ENCODE measurements around the gene PHF10.
"Not testable (repeated sequence)": the region's sequence is repeated elsewhere in the genome, so short reads cannot be mapped to it uniquely, and the experiment has no call there.

The PHF10 gene

DNA sequence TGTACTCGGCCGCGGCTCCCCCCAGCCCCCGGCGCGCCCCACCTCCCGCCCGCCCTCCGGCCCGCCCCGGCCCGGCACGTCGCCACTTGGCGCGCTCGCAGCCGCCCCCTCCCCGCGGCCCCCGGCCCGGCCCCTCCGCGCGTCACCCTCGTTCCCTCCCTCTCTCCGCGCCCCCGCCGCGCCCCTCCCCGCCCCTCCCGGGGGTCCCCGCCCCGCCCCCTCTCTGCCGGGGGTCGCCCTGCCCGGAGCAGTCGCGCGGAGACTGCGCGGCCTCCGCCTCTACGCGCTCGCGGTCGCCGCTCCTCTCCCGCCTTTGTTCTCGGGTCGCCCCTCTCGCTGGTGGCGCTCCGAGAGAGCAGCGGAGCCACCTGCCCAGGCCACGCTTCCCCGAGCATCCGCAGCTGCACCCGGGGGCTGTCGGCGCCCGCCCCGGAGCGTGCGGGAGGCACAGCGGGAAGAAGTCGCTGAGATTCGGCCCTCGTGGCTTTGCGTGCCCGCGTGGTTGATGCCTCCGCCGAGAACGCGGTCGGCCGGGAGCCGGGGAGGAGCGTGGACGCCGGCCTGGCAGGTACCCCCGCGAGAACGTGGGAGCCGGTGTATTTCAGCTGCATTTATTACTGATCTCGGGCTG is at the start of gene PHF10:
PHF10 (minus strand) TSS at position 7 of the 631 bp plus-strand sequence. CDS start 569 bp downstream, outside the sequence.
- DNase-seq = peak; percentile 72

DNA sequence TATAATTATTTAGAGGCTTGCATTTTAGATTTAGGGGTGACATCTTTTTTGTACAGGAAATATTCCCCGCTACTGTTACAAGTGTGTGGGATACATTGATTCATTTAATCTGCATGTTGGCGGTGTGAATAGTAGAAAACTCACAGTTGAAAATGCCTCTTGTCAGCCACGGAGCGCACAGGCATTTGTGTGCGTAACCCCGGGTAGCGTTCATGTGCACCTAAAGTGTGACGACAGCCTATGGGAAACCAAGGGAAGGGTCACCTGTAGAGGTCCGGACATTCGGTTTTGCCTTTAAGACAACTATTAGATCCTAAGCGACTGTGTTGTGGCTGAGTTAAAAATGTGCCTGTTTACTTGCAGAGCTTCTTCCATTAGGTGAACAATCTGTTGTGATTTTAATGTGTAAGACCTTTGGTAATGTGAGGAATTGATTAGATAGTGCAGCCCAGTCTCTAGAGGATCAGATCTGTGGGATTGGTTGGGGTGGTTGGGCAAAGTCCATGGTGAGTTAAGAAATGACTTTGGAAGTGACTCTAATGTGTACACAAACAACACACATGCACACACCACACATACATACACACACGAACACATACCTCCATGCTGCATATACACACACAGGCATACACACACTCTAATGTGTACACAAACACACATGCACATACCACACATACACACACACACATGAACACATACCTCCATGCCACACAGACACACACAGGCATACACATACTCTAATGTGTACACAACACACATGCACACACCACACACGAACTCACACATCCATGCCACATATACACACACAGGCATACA is 42.8 kb upstream of the PHF10 start:
- no peak for DNase-seq

DNA sequence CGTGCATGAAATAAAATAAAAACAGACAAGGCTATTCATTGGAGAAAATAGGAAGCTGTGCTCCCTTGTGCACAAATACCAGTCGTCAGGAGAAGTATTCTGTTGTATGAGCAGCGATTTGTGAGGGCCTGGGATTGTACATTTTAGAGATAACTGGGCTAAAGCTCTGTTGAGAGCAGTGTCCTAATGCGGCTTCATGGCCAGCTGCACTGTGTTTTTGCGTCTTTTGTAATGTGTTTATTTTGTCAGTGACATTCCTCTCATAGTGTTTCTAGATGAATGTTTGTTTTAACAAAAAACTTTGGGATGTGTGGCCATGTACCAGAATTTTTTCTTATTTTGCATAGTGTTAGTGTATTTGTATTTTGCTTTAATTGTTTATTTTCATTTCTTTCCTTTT is 41.9 kb upstream of the PHF10 start:
- no peak for DNase-seq

DNA sequence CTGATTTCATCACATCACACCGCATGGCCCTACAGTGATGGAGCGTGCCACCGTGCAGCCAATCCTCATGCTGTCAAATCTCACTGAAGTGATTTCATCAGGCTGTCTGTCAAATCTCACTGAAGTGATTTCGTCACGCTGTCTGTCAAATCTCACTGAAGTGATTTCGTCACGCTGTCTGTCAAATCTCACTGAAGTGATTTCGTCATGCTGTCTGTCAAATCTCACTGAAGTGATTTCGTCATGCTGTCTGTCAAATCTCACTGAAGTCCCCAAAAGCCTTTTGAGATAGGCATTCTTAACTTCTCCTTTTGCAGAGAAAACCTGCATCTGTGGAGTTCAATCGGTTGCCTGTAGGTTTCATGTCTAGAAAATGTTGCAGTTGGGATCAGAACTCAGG is 41.5 kb upstream of the PHF10 start:
- not testable (repeated sequence) for DNase-seq

DNA sequence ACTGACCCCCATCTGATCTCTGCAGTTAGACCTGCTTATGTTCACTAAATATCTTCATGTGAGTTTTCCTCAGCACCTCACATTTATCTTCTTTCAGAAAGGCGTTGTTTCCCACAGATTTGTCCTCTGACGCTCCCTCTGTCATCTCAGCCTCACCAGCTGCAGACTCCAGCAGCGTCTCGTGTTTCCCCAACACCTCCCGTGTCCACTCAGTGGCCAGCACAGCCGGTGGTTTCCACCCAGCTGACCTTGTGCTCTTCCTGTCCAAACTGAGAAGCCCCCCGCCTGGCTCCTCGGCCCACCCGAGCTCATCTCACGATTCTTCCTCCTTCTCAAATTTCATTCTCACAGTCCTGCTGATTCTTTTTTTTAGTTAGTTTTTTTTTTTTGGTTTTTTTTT is 39.6 kb upstream of the PHF10 start:
- DNase-seq = no peak

DNA sequence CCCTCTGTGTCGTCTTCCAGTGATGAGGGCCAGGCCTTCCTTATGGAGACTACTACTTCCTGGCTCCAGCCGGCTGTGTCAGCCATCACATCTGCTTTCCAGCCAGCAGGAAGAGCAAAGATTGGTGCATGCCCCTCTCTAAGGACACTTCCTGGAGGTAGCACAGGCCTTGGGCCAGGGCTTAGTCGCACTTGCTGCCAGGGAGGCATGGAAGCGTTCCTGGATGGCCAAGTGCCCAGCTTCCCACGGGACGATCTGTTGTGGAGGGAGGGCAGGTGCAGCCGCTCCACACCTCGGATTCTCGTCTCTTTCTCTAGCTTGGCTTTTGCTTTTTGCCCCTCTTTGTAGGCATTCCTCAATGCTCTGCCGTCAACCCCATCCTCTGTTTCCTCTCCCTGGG is 39.0 kb upstream of the PHF10 start:
- DNase-seq = no peak

DNA sequence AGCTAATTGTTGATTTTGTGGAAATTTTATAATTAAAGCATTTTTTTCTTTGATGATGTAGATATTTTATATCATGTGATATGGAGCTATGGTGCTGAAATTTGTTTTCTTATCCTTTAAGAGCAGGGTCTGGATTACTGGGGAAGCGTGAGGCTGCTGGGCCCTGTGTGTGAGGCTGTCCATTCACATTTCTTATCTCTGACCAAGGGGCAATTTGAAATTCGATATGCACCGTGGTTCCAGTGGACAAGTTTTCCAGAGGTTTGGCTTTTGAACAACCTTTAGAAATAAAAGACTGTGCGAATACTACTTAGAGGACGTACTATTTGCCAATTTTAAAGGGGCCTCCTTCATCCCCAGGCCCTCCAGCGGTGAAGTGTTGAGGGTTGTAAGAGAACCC is 30.9 kb upstream of the PHF10 start:
- DNase-seq = no peak

DNA sequence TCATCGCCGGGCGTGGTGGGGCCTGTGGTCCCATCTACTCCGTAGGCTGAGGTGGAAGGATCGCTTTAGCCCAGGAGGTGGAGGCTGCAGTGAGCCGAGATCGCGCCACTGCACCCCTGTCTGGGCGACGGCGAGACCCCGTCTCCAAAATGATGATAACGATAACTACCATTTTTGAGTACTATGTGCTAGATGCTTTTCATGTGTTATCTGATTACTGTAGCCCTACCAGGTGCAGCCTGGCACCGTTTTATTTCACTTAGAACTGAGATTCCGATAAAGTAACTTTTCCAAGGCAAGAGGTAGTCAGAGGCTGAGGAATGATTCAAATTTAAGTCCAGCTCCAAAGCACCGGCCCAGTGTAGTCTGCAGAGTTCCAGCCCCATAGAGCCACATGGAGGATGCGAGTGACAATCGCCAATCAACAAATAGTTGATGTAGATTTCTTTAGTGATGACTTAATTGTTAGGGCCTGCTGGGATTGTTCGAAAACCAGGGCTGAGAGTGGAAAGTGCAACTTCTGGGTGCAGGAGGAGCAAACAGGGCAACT is 27.8 kb upstream of the PHF10 start:
- DNase-seq = no peak

DNA sequence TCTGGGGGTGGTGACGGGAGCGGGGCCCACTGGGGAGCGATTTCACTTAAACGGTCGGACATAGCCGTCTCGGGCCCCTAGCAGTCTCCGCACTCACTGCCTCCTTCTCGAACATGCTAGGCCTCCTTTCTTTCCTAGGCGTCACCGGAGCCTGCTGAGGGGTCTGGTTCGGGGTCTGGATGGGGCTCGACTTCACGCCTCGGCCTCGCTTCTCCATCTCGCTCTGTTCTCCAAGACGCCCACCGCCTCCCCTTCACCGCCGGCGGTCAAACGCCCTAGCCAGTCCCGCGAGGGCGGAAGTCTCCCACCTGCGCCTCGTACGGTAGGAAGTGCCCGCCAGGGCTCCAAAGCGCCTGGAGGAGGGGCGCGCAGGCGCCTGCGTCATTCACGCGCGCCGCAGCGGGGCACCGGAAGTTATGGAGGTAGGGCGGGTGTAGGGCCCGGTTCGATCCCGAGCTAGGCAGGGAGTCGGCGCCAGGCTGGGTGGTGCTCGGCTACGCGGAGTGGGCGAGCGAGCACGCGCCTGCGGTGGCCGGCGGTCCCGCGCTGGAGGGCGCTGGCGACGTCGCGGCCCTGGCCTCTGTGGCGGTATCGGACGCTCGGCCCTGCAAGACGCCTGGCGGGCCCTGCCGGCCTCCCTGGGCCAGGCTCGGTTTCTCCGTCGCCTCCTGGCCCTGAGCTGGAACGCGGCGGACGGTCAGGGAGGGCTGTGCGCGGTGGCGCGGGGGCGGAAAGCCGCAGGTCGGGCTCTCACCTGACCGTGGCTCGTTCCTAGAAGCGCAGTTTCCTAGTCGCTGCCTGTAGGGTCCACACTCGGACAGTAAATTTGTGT is 27.2 kb upstream of the PHF10 start, which contains the start of the genes DYNLT2 and ERMARD:
DYNLT2 (minus strand) TSS at position 331 of the 832 bp plus-strand sequence; CDS start at position 217, 114 bp downstream.
ERMARD (plus strand) TSS at position 381 of the 832 bp plus-strand sequence; CDS start at position 417, 36 bp downstream.
- peak; percentile 82 for DNase-seq

DNA sequence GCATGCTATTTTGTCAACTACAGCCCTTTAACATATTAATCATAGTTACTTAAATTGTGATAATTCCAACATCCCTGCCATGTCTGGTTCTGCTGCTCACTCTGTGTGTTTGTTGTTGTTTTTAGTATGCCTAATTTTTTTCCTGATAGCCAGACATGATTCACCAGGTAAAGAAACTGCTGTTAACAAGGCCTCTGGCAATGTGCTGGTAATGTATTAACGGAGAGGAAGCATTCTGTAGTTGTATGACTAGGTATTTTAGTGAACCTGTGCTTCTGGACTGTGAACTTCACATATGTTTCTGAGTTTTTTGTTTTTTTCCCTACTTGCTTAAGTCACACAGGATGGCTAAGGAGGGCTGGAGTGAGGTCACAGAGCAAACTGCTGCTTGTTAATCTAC is 22.3 kb upstream of the PHF10 start:
- DNase-seq = no peak

DNA sequence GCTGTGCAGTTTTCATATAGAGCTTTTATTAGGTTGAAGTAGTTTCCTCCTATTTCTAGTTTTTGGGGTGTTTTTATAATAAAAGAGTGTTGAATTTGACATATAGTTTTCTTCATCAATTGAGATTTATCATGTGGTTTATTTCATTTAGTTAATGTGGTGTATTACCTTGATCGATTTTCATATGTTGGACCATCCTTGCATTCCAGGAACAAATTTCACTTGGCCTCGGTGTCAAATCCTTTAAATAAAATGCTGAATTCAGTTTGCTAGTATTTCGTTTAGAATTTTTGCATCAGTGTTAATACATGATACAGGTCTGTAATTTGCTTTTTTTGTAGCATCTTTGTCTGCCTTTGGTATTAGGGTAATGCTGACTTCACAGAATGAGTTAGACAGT is 21.1 kb upstream of the PHF10 start:
- no peak for DNase-seq

DNA sequence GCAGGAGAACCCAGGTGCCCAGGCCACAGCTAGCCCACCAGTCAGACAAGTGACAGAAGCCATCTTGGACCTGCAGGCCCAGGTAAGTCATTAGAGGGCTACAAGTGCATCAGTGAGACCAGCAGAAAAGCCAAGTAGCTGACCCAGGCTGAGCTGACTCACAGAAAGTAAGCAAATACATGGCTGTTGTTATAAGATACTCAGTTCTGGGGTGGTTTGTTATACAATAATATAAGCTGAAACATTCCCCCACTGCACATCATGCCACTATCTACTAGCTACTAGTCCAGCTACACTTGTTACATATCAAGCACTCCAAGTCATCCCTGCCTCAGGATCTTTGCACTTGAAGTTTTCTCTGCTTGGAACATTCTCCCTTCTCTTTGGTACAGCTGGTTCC is 17.0 kb upstream of the PHF10 start:
- no peak for DNase-seq

DNA sequence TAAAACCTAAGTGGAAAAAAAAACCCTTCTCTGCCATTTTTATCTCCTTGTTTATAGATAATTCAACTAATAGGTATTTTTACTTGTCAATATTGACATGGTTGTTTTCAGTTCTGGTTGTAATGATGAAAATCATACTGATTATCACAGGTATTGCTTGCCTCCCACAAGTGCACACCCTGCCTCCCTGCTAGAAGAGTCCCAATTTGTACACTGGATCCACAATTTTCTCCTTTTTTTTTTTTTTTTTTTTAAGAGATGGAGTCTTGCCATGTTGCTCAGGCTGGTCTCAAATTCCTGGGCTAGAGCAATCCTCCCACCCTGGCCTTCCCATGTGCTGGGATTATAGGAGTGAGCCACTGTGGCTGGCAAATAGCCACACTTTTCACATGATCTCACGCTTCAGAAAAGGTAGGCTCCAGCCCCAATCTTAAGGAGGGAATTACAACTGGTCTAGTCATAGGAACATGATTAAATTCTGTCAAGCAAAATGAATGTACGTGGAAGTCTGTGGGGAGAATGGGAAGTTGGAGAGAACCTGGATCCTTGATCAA is 14.8 kb upstream of the PHF10 start:
- DNase-seq = no peak

DNA sequence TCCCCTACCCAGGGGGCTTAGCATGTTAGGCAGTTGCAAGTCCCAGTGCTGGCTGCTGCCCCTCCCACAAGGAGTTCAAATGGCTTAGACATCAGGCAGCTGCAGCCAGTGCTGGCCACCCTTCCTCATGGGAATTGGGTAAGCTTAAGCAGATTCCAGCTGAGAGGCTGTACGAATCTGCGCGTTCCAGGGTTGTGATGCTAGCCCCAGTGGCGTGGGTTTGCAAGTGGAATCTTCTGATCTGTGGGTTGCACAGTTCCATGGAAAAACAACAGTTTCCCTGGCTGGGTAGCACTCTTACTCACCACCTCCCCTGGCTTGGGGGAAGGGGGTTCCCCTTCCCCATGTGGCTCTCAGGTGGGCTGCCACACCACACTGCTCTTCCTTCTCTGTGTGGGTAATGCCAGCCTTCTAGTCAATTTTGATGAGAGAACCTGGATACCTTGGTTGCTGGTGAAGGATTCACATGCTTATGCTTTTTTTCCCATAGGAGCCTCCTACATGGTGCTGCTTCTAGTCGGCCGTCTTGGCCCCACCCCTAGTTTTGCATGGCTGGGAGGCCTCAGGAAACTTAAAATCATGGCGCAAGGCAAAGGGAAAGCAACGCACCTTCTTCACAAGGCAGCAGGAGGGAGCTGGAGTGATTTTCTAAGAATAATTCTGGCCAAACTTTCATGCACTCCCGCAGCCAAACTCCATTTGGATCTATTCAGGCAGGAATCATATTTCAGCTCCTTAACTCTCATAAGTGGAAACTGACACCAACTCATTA is 14.1 kb upstream of the PHF10 start:
- no peak for DNase-seq

DNA sequence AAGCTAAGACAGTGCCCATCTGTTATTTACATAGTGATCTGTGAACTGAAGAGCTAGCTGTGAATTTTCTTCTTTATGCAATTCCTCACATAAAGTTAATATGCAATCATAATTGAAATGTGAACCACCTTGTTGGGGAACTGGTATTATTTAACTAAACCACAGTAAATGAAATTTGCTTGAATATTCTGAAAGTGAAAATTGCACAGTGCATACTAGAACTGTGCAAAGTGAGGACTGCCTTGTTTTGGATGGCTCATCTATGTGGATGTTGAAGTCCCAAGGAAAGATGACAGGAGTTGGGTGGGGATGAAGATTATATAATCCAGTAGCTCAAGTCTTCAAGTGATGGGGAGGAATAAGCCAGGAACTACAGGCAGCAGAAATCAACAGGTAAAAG is 5.7 kb upstream of the PHF10 start:
- no peak for DNase-seq

DNA sequence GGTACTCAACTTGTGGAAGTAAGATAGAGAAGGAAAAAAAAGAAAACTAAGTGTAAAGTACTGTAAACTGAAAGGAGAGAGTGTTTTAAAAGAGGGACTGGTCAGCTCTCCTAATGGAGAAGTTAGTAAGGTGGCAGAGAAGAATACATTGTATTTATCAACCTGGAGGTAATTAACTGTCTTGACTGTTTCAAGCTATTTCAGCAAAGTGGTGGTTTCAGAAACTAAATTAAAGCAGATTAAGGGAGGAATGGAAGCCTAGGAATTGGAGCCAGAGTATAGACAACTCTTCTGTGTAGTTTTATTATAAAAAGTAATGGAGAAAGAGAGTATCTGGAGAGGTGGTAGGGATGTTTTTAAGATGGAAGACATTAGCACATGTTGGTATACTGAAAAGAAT is 2.7 kb upstream of the PHF10 start:
- no peak for DNase-seq

DNA sequence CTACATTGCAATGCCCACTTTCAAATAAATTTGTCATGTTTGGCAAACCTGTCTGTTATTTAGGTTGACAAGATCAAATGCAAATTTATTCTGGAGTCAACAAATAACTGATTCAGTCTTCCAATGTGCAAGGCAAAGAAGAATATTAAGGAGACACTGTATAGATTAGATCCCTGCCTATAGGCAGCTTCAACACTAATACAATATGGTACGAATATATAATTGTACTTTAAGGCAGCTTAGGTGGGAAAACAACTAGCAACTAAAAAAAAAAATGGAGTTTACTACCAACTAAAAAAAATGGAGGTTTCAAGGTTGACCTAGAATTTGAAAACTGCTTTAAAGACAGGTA is 1.7 kb upstream of the PHF10 start:
- DNase-seq = no peak

DNA sequence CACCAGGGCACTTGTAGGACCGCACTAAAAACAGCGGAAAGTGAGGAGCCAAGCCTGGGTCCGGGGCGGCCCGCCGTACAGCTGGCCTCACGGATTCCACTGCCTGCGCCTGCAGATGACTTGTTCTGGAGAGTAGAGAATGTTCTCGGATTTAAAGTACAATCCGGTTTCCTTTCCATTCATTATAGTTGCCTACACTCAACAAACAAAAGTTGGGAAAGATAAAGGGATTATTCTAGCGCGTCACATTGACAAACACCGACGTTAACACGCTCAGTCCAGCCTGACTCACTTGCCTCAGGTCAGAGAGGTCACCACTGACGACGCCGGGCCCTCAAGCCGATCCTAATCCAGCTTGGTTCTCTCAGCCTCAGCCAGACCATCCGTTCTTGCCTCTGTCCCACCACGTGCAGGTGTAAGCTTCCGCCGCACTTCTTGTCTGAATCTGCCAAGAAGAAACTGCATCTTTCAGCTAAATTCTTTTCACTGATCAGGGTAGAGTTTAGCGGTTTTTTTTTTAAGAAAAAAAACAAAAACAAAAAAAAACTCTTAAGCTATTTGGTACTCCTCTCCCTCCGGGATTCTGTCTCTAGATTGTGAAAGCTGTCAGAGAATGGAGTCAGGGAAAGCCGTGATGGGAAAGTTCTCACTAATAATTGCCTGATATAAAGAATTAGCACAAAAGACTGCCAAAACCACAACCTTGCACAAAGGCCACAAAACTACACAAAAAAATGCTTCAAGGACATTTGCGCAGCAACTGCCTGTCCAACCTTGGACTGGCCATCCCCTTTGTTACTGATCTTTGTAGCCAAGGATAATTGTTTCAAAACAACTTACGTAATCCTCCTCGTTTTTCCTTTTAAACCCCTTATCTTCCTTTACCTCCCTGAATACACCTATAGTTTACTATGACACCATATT is 1.1 kb upstream of the PHF10 start:
- peak; percentile 33 for DNase-seq

DNA sequence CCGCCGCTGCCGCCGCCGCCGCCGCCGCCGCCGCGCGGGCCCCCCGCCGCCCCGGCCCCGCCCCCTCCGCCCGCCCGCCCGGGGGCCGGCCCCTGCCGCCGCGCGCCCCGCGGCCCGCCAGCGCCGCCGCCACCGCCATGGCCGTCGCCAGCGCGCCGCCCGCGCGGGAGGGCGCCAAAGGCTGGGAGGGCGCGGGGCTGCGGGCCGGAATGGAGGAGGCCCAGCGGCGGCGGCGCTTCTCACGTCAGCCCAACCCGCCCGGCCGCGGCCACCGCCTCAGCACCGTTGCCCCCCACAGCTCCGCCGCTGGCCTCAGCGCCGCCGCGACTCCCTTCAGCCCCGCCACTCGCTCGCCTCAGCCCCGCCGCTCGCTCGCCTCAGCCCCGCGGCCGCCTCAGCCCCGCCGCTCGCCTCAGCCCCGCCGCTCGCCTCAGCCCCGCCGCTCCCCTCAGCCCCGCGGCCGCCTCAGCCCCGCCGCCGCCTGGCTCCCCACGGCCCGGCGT is 258 bp downstream of the PHF10 start:
- peak; percentile 64 for DNase-seq

DNA sequence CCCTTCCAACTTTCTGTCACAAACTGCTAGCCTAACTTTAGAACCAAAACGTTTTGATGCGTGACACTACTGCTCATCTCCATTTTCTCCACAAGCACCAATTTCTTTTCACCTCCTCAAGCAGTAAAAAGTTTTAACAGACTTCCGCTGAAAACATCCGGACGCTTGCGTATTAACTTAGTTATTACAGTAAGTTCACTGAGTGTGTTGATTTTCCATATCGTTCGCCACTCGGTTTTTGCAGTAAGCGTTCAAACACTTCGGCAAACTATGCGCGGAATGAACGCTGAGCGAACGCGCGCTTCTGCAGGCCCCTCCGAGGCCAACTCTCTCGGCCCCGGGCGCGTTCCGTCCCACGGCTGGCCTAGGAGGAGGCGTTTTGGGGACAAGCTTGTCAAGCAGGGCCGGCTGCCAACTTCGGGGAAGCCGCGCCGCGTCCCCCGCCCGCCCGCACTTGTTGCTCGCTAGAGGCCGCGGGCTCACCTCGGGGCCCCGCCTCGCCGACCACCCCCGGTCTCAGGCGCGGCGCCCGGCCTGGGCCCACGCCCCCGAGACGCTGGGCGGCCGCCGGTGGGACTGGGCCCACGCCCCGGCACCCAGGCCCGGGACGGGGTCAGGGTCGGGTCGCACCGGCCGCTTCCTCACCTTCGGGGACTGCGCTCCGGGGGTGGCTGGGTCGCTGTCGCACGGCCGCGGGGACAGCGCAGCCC is 945 bp downstream of the PHF10 start:
- DNase-seq = peak; percentile 39
